IPS-18c (cell line): ENCODE data around the gene PIGU.

Experiments used
- H3K4me3 ChIP-seq: 2 replicates; pipeline ENCODE4 v1.7.0; 2013; ENCODE audit warnings: low read depth, mild to moderate bottlenecking, low read length, moderate library complexity; ENCODE audit not compliant: insufficient read depth
- H3K9me3 ChIP-seq: one replicate; pipeline ENCODE4 v1.6.1; 2013; ENCODE audit warnings: mild to moderate bottlenecking, low read length, moderate library complexity; ENCODE audit not compliant: control insufficient read depth, insufficient read depth

PIGU gene

DNA sequence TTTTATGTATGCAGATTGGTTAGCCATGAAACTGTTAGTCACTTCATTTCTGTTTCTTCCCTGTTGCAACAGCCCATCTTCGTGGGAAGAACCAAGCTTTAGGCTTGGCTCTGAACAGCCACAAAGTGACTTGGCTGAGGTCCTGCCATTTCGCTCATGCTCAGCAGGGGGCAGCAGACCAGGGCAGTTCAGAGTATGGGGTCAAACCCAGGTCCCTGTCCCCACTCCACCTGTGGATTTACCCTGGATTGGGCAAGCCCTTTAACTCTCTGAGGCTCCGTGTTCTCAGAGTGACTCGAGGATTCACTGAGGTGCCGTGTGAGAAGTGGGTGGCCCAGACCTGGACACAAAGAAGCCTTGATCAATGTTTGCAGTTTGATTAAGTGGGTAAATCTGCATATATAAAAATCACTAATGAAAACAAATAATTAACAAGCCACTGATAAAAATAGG, 138.2 kb downstream of the PIGU start:
- H3K4me3 ChIP-seq, result no peak overlapping the region
- peaks cover 2% of the 10 kb centered on the region for H3K9me3 ChIP-seq

- H3K4me3 ChIP-seq, result no peak overlapping the region
- H3K9me3 ChIP-seq, result peaks cover 2% of the 10 kb centered on the region
Measured at GRCh38 chr20:34537651-34538050, 139.2 kb downstream of the PIGU start.

- H3K9me3 ChIP-seq, result peaks cover 2% of the 10 kb centered on the region
- no peak overlapping the region for H3K4me3 ChIP-seq
Measured at GRCh38 chr20:34536798-34537394, 140.0 kb downstream of the PIGU start.

DNA sequence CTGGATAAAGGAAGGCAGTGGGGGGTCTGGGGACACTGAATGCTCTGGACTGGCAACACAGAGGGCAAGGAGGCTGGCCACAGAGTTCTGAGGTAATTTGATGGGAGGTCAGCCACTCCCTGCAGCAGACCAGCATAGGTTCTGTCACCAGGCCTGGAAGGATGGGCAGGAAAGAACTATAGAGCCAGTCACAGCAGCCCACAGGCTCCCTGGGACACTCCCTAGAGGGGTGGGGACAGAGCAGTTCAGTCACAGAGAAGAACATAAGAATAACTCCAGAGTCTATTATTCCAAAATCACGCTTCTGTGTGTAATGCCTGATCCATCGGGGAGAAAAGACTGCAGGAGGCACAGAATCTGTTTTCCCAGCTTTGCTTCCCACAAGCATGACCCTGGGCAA, 141.0 kb downstream of the PIGU start:
- H3K4me3 ChIP-seq, result no peak overlapping the region
- H3K9me3 ChIP-seq, result peaks cover 2% of the 10 kb centered on the region

DNA sequence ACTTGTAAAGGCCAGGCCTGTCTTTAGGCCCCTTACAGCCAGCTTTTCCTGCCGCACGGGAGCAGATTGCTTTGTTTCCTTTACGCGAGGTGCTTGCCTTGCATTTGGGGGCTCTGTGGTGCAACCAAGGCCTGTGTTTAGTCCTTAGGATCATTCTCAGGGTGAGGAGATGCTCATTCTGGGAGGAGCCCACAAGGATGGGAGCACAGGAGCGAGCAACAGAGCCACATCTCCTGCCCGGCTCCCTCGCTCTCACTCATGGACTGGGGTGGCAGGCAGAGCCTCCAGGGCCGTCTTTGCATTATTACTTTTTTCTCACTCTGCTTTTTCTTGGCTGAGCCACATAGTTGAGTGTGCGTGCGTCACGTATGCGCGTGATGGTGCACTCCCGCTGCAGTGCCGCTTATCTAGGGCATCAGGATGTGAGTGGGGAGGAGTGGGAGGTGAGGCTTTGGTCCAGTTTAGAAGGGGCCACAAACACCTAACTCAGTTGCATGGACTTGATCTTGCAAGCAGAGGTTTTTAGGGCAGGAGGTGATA, 141.5 kb downstream of the PIGU start:
- Histone ChIP-seq H3K9me3 (peaks cover 2% of the 10 kb centered on the region), H3K4me3 (no peak overlapping the region)

DNA sequence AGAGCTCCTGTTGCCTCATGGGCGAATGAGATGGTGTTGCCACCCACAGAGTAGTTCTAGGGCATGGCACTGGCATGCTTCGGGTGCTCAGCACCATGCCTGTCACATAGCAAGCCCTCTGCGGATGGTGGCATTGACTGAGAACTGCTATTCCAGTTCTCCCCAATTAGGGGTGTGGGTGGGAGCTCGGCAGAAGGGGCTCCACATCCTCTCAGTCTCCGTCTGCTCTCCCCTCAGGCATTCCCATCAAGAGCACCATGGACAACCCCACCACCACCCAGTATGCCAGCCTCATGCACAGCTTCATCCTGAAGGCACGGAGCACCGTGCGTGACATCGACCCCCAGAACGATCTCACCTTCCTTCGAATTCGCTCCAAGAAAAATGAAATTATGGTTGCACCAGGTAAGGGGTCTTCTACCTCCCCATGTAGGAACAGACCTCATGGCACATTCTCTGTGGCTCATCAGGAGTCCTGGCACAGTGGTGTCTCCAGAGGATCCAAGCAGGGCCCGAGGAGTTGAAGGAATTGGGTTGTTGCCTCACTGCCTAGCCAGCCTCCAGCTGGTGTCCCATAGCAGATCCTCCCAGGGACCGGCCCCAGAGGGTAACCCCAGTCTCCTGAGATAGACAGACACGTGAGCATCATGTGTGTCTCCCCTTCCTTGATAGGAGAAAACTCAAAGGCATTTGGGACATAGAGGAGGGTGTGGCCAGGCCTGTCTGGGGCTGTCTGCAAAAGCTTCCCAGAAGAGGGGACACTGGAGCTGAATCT, 142.3 kb downstream of the PIGU start:
- Histone ChIP-seq H3K4me3 (no peak overlapping the region), H3K9me3 (no peaks in the 10 kb centered on the region)

GRCh38 chr20:34532756-34533155, 144.1 kb downstream of the PIGU start:
- Histone ChIP-seq H3K4me3 (no peak overlapping the region), H3K9me3 (no peaks in the 10 kb centered on the region)

- peaks cover 2% of the 10 kb centered on the region for H3K9me3 ChIP-seq
- no peak overlapping the region for H3K4me3 ChIP-seq
Measured at GRCh38 chr20:34532320-34532719, 144.6 kb downstream of the PIGU start.

- Histone ChIP-seq H3K9me3 (peaks cover 2% of the 10 kb centered on the region), H3K4me3 (no peak overlapping the region)
Measured at GRCh38 chr20:34531608-34532265, 145.2 kb downstream of the PIGU start.

DNA sequence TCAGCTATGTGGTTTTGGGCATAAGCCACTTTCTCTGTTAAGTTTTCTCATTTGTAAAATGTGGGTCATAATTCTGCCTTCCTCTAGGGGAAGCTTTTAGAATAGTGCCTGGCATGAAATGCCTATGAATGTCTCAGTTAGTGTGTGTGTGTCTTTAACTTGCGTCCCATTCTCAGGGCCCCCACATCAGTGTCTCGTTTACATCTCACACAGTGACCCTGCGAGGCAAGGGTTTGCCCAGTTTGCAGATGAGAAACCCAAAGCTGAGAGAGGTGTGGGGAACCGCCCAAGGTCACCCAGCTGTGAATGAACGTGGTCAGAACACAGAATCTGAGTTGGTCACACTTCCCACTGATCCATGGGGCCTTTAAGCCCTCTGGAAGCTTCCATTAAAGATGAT, 146.6 kb downstream of the PIGU start:
- Histone ChIP-seq H3K4me3 (no peak overlapping the region), H3K9me3 (peaks cover 2% of the 10 kb centered on the region)

GRCh38 chr20:34529742-34530141, 147.2 kb downstream of the PIGU start:
- H3K4me3 ChIP-seq, result no peak overlapping the region
- H3K9me3 ChIP-seq, result peaks cover 2% of the 10 kb centered on the region

DNA sequence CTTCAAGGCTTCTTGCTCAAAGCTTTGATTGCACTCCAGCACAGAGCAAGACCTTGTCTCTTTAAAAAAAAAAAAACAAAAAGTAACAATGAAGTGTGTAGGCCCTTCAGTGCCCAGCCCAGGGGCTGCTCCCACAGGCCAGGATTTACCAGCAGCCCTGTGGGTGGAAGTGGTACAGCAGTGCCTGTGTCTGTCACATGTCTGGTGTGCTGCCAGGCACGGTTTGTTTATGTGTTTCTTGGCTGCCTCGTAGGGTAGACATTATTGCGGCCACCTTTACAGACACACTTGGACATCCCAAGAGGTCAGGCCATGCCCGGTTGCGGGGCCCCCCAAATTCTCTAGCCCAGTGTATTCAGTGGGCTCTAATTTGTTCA, 148.0 kb downstream of the PIGU start:
- no peak overlapping the region for H3K4me3 ChIP-seq
- peaks cover 2% of the 10 kb centered on the region for H3K9me3 ChIP-seq

- peaks cover 3% of the 10 kb centered on the region for H3K9me3 ChIP-seq
- no peak overlapping the region for H3K4me3 ChIP-seq
Measured at GRCh38 chr20:34527016-34527415, 149.9 kb downstream of the PIGU start.

- peaks cover 4% of the 10 kb centered on the region for H3K9me3 ChIP-seq
- H3K4me3 ChIP-seq, result no peak overlapping the region
Measured at GRCh38 chr20:34526466-34526865, 150.4 kb downstream of the PIGU start.

- peaks cover 4% of the 10 kb centered on the region for H3K9me3 ChIP-seq
- H3K4me3 ChIP-seq, result no peak overlapping the region
Measured at GRCh38 chr20:34525709-34526416, 151.0 kb downstream of the PIGU start.

GRCh38 chr20:34525342-34525708, 151.6 kb downstream of the PIGU start:
- H3K4me3 ChIP-seq, result no peak overlapping the region
- peaks cover 4% of the 10 kb centered on the region for H3K9me3 ChIP-seq

DNA sequence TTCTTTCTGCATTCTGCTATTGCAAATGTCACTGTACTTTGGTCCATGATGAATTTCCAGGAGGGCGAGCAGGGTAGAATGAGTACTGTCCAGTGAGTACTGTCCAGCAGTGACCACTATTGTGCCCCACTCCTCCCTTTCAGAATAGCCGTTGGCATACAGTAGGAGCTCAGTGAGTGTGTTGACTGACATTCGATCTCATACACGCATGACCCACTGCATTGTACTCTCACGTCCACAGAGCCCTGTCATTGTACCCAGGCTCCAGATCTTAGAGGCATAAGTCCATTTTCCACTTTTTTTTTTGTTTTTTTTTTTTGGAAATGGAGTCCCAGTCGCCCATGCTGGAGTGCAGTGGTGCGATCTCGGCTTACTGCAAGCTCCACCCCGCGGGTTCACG, 152.5 kb downstream of the PIGU start:
- H3K9me3 ChIP-seq, result peaks cover 4% of the 10 kb centered on the region
- no peak overlapping the region for H3K4me3 ChIP-seq
